ENCODE data around the gene GPR158.

GPR158 gene

DNA sequence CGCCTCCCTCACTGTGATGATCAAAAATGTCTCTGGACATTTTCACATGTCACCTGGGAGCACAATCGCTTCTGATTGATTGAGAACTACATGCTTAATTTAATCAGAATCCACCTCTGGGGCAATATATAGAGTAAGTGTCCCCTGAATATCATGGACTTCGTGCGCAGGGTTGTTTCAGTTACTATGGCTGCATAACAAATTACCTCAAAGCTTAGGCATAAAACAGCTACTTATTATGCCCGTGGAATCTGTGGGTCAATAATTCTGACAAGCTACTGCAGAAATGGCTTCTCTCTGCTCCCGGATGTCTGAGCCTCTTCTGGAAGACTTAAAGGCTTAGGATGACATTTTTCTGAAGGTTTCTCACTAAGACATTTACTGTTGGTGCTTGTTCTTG is 334.4 kb downstream of the GPR158 start:
- DNase-seq (ENCODE audit: low read depth in 1 of 2, low spot score in 1 of 2) = no peak
- no peaks in the 10 kb centered on the region for H3K27me3 ChIP-seq (ENCODE audit: insufficient read depth, poor library complexity, severe bottlenecking)
- H3K27ac ChIP-seq (replicated peaks) = no peak overlapping the region
- TF ChIP-seq, protein P1, sequence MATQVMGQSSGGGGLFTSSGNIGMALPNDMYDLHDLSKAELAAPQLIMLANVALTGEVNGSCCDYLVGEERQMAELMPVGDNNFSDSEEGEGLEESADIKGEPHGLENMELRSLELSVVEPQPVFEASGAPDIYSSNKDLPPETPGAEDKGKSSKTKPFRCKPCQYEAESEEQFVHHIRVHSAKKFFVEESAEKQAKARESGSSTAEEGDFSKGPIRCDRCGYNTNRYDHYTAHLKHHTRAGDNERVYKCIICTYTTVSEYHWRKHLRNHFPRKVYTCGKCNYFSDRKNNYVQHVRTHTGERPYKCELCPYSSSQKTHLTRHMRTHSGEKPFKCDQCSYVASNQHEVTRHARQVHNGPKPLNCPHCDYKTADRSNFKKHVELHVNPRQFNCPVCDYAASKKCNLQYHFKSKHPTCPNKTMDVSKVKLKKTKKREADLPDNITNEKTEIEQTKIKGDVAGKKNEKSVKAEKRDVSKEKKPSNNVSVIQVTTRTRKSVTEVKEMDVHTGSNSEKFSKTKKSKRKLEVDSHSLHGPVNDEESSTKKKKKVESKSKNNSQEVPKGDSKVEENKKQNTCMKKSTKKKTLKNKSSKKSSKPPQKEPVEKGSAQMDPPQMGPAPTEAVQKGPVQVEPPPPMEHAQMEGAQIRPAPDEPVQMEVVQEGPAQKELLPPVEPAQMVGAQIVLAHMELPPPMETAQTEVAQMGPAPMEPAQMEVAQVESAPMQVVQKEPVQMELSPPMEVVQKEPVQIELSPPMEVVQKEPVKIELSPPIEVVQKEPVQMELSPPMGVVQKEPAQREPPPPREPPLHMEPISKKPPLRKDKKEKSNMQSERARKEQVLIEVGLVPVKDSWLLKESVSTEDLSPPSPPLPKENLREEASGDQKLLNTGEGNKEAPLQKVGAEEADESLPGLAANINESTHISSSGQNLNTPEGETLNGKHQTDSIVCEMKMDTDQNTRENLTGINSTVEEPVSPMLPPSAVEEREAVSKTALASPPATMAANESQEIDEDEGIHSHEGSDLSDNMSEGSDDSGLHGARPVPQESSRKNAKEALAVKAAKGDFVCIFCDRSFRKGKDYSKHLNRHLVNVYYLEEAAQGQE (IDR thresholded peaks at IDR 0.05; ENCODE audit: insufficient replicate concordance, low read depth) = no peak
- TF ChIP-seq, protein P2, sequence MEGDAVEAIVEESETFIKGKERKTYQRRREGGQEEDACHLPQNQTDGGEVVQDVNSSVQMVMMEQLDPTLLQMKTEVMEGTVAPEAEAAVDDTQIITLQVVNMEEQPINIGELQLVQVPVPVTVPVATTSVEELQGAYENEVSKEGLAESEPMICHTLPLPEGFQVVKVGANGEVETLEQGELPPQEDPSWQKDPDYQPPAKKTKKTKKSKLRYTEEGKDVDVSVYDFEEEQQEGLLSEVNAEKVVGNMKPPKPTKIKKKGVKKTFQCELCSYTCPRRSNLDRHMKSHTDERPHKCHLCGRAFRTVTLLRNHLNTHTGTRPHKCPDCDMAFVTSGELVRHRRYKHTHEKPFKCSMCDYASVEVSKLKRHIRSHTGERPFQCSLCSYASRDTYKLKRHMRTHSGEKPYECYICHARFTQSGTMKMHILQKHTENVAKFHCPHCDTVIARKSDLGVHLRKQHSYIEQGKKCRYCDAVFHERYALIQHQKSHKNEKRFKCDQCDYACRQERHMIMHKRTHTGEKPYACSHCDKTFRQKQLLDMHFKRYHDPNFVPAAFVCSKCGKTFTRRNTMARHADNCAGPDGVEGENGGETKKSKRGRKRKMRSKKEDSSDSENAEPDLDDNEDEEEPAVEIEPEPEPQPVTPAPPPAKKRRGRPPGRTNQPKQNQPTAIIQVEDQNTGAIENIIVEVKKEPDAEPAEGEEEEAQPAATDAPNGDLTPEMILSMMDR (IDR thresholded peaks at IDR 0.05; ENCODE audit: insufficient read depth, low read length) = no peak
- no peak for TF ChIP-seq SPI1 (IDR thresholded peaks at IDR 0.05; ENCODE audit: borderline replicate concordance, low read depth)
- TF ChIP-seq POLR2AphosphoS5 (IDR thresholded peaks at IDR 0.05; ENCODE audit: low read depth) = no peak
- no peak for TF ChIP-seq GABPA (IDR thresholded peaks at IDR 0.05; ENCODE audit: low read depth)
- no peak overlapping the region for H3K4me3 ChIP-seq (replicated peaks; ENCODE audit: insufficient read depth, low read length)

DNA sequence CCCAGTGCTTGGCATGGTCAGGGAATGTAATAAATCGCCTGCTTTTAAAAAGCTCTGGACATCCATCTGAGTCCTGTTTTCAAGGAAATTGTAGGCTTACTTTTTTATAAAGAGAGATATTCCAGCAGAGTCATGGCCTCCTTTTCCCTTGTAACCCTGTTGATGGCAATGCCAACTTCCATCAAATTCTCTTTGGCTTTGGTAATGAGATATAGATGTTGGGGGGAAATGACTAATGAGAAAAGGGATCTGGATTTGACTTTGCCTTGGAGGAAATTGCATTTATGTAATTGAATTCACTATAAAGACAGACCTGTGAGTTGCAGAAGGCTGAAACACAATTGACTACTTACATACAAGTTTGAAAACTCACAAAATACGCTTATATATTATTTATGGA is 347.5 kb downstream of the GPR158 start:
- TF ChIP-seq, protein P2 (IDR thresholded peaks at IDR 0.05; ENCODE audit: insufficient read depth, low read length) = no peak
- DNase-seq (ENCODE audit: low read depth in 1 of 2, low spot score in 1 of 2) = no peak
- no peak overlapping the region for H3K4me3 ChIP-seq (replicated peaks; ENCODE audit: insufficient read depth, low read length)
- no peak overlapping the region for H3K27ac ChIP-seq (replicated peaks)
- no peaks in the 10 kb centered on the region for H3K27me3 ChIP-seq (ENCODE audit: insufficient read depth, poor library complexity, severe bottlenecking)

DNA sequence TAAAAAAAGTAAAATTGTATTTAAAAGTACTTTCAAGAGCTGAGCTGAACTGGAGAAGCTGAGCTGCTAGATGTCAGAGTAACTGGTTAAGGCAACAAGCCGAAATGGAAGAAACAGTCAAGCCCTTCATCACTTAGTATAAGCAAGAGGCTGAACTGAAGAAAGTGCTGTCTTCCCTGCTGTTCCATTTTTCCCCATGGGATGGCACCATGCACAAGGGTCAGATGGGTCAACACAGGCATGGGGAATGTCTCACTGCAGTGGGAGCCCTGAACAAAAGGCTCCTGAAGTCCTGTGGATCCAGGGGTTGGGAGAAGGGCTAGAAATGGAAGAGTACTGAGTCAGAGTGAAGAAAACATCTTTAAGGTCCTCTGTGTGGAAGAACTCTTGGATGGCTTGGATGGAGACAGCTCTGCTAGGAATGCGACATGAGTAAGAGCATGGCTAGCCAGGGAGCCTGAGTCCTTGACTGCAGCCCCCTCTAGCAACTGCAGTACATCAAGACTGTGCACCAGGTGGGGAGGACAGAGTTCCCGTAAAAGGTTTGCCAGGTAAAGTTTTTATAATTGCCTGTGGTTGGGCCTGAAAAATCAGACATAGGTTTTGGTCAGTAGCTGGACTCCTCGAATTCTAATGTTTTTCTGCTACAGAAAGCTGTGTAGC is 348.3 kb downstream of the GPR158 start:
- no peak for TF ChIP-seq POLR2AphosphoS5 (IDR thresholded peaks at IDR 0.05; ENCODE audit: low read depth)
- TF ChIP-seq, protein P1 (IDR thresholded peaks at IDR 0.05; ENCODE audit: insufficient replicate concordance, low read depth) = no peak
- TF ChIP-seq, protein P2 (IDR thresholded peaks at IDR 0.05; ENCODE audit: insufficient read depth, low read length) = no peak
- TF ChIP-seq SPI1 (IDR thresholded peaks at IDR 0.05; ENCODE audit: borderline replicate concordance, low read depth) = no peak
- no peak for TF ChIP-seq GABPA (IDR thresholded peaks at IDR 0.05; ENCODE audit: low read depth)
- DNase-seq (ENCODE audit: low read depth in 1 of 2, low spot score in 1 of 2) = no peak
- H3K4me3 ChIP-seq (replicated peaks; ENCODE audit: insufficient read depth, low read length) = no peak overlapping the region

DNA sequence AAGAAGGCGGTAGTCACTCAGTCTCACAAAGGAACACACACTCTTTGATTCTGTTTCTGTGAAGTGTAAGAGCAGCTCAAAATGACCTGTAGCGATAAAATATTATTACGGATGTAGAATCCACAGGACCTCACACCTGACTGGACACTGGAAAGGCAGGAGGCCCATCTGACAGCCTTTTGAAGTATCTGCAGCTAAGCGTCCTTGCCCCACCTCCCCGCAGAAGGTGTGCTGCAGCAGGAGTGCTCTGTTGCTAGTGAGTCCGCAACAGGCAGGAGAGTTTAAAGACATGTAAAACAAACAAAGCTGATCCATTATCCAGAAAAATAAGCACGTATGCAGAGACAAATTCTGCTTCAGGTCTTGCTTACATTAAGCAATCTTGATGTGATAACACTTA is 355.5 kb downstream of the GPR158 start:
- Histone ChIP-seq H3K4me3 (replicated peaks; ENCODE audit: insufficient read depth, low read length) (no peak overlapping the region), H3K27me3 (ENCODE audit: insufficient read depth, poor library complexity, severe bottlenecking) (no peaks in the 10 kb centered on the region), H3K27ac (replicated peaks) (no peak overlapping the region)
- TF ChIP-seq, protein P1 (IDR thresholded peaks at IDR 0.05; ENCODE audit: insufficient replicate concordance, low read depth) = no peak
- TF ChIP-seq, protein P2 (IDR thresholded peaks at IDR 0.05; ENCODE audit: insufficient read depth, low read length) = no peak
- TF ChIP-seq GABPA (IDR thresholded peaks at IDR 0.05; ENCODE audit: low read depth) (no peak), POLR2AphosphoS5 (IDR thresholded peaks at IDR 0.05; ENCODE audit: low read depth) (no peak), SPI1 (IDR thresholded peaks at IDR 0.05; ENCODE audit: borderline replicate concordance, low read depth) (no peak)
- no peak for DNase-seq (ENCODE audit: low read depth in 1 of 2, low spot score in 1 of 2)

More for the DNA sequence above, 348.3 kb downstream of the GPR158 start:
- Histone ChIP-seq H3K27ac (replicated peaks) (no peak overlapping the region), H3K27me3 (ENCODE audit: insufficient read depth, poor library complexity, severe bottlenecking) (no peaks in the 10 kb centered on the region)

All from HL-60 (cell line).